PC-9 (cell line): Measurements from ENCODE around the gene KCNA1. TPM values are rescaled to one million over a fixed set of nuclear protein-coding genes. Genes with fewer than 3 reads are reported as not detected.

ENCODE experiments used
- BruUV-seq: library from RNA; stranded (reverse); fragments of 400-500 nt; replicated peaks from 2 replicates; lab custom pipeline; 2021; lab: Mats Ljungman, UMichigan
- CTCF ChIA-PET: fragments of 300-600 bp; sonication (Branson Sonifier 250); formaldehyde crosslinking; loops from one replicate; lab custom pipeline; 2022; ENCODE audit warnings: antibody characterized with exemption; lab: Charles Lee
- POLR2A ChIA-PET: fragments of 300-600 bp; sonication (Branson Sonifier 250); formaldehyde crosslinking; loops from one replicate; lab custom pipeline; 2022; ENCODE audit warnings: antibody characterized with exemption; ENCODE audit not compliant: unreplicated experiment; lab: Charles Lee
- DNase-seq, 2 experiments: peaks; one replicate each; pipeline versions ENCODE4 v3.0.0 to v3.0.0-alpha.2; 2015 to 2022; ENCODE audit warnings: mixed read lengths in 1 of 2
- H2AFZ ChIP-seq: fragments of 200-600 bp; sonication (generic); 2 replicates; pipeline ENCODE4 v1.8.1; 2017; ENCODE audit warnings: antibody characterized with exemption
- H3F3A ChIP-seq: fragments of 200-600 bp; sonication (generic); 2 replicates; pipeline ENCODE4 v1.8.1; 2017; ENCODE audit warnings: antibody characterized with exemption, mild to moderate bottlenecking, low read depth; ENCODE audit not compliant: insufficient read depth
- H3K27ac ChIP-seq: fragments of 200-600 bp; sonication (generic); 2 replicates; pipeline ENCODE4 v1.6.1; 2016; ENCODE audit warnings: mixed run types
- H3K27me3 ChIP-seq: fragments of 200-600 bp; sonication (generic); 2 replicates; pipeline ENCODE4 v1.6.1; 2016; ENCODE audit warnings: low read depth, mixed run types; ENCODE audit not compliant: insufficient read depth
- H3K36me3 ChIP-seq: fragments of 200-600 bp; sonication (generic); 2 replicates; pipeline ENCODE4 v1.6.1; 2016; ENCODE audit warnings: low read depth, mixed run types
- H3K4me1 ChIP-seq: fragments of 200-600 bp; sonication (generic); replicated peaks from 2 replicates; pipeline ENCODE4 v1.6.1; 2016; ENCODE audit warnings: mixed run types; ENCODE audit not compliant: insufficient read depth
- H3K4me2 ChIP-seq: fragments of 200-600 bp; sonication (generic); 2 replicates; pipeline ENCODE4 v1.6.1; 2017; ENCODE audit warnings: mixed run types
- H3K4me3 ChIP-seq: fragments of 200-600 bp; sonication (generic); 2 replicates; pipeline ENCODE4 v1.6.1; 2016; ENCODE audit warnings: mixed run types
- H3K79me2 ChIP-seq: fragments of 200-600 bp; sonication (generic); 2 replicates; pipeline ENCODE4 v1.6.1; 2017; ENCODE audit warnings: low read depth, mixed run types
- H3K9me2 ChIP-seq: fragments of 200-600 bp; sonication (generic); 2 replicates; pipeline ENCODE4 v1.8.1; 2017; ENCODE audit warnings: mild to moderate bottlenecking; ENCODE audit not compliant: insufficient read depth
- H3K9me3 ChIP-seq: fragments of 200-600 bp; sonication (generic); 2 replicates; pipeline ENCODE4 v1.8.1; 2016; ENCODE audit warnings: low read depth; ENCODE audit not compliant: insufficient read depth
- H4K20me1 ChIP-seq: fragments of 200-600 bp; sonication (generic); 2 replicates; pipeline ENCODE4 v1.8.1; 2017; ENCODE audit not compliant: insufficient read depth
- CTCF ChIP-seq: fragments of 200-600 bp; sonication (generic); conservative IDR thresholded peaks from 2 replicates; pipeline ENCODE4 v1.6.1; 2017; ENCODE audit warnings: mixed run types, antibody characterized with exemption, mild to moderate bottlenecking, moderate library complexity
- EZH2 ChIP-seq: fragments of 200-600 bp; sonication (generic); IDR thresholded peaks from 2 replicates; pipeline ENCODE4 v1.8.0; 2017; ENCODE audit warnings: antibody characterized with exemption, low read depth
- intact Hi-C: fragments of 100-400 bp; cut with micrococcal nuclease; formaldehyde crosslinking; loops from one replicate; pipeline ENCODE4 v1.10.0; 2022; ENCODE audit not compliant: unreplicated experiment
- total RNA-seq: library from RNA; stranded (reverse); gene quantifications from 2 replicates; pipeline ENCODE4 v1.2.3, GENCODE V29; 2021

Gene KCNA1
- total RNA-seq, 1 experiment from 2014 or later = not detected

GRCh38 chr12:4939418-4940023 is 29.8 kb downstream of the KCNA1 start:
- H3K4me1 ChIP-seq = no peaks in the 10 kb centered on the region
- H3F3A ChIP-seq = no peaks in the 10 kb centered on the region
- H3K4me2 ChIP-seq = no peak overlapping the region
- H3K9me2 ChIP-seq = no peaks in the 10 kb centered on the region
- ChIA-PET CTCF (no interaction called here), POLR2A (interaction anchor here (0.6 kb wide), 1 partner anchor 790 kb away, joined by 3 read pairs; no protein-coding TSS in a partner anchor)
- TF ChIP-seq CTCF (no peak), EZH2 (no peak)
- BruUV-seq = no TSS peak
- DNase-seq = no peak
- intact Hi-C loops = no loop called here
- H3K4me3 ChIP-seq = no peak overlapping the region
- 0 out of 2 replicates have a peak, but pooled peaks cover 5% of the 10 kb centered on the region for H4K20me1 ChIP-seq
- H3K27me3 ChIP-seq = peaks cover 79% of the 10 kb centered on the region
- no peak overlapping the region for H3K27ac ChIP-seq
- no peak overlapping the region for H2AFZ ChIP-seq
- no peaks in the 10 kb centered on the region for H3K36me3 ChIP-seq
- H3K79me2 ChIP-seq = no peaks in the 10 kb centered on the region
- H3K9me3 ChIP-seq = no peaks in the 10 kb centered on the region

DNA sequence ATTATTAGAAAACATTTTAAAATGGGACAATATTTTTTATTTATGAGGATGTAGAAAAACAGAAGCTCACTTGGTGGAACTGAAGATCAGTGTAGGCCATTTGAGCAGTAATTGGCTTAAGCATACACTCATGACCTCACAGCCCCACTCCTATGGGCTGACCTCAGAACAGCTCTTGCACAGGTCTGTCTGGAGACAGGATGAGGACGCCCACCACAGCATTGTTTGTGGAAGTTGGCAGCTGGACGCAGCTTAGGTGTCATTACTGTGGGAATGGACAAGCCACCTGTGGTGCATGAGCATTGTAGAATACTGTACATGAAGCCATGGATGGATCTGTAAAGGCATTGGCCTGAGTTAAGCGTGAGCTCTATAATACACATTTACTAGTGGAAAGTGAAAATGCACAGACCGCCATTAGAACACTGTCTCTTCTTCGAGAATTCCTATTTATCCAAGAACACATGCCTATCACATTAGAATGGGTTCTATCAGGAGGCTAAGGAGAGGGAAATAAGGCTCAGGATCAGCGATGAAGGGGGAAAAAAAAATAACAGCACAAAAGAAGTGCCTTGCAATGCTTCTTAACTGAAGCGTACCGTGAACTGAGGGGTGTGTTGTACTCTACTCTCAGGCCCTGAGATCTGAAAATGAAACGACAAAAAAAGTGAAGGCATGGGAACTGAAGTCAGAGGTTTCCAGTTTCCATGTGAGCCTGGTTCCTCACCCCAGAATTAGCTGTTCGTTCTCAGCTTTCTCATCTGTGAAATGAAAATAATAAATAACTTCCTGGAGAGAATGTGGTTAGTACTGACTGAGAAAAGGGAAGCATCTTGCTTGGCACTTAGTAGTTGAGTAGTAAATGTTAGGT is 33.6 kb downstream of the KCNA1 start:
- POLR2A ChIA-PET = no interaction called here
- no peak overlapping the region for H3K4me3 ChIP-seq
- H3K79me2 ChIP-seq = no peaks in the 10 kb centered on the region
- no peak for TF ChIP-seq CTCF
- no peak for TF ChIP-seq EZH2
- H3K4me2 ChIP-seq = no peak overlapping the region
- 0 out of 2 replicates have a peak, but pooled peaks cover 5% of the 10 kb centered on the region for H4K20me1 ChIP-seq
- no peak for DNase-seq
- peaks cover 90% of the 10 kb centered on the region for H3K27me3 ChIP-seq
- H3K27ac ChIP-seq = no peak overlapping the region
- H3K9me3 ChIP-seq = no peaks in the 10 kb centered on the region
- intact Hi-C loops = no loop called here
- no peaks in the 10 kb centered on the region for H3K9me2 ChIP-seq
- no peak overlapping the region for H2AFZ ChIP-seq
- no peaks in the 10 kb centered on the region for H3F3A ChIP-seq
- no peaks in the 10 kb centered on the region for H3K4me1 ChIP-seq
- BruUV-seq = no TSS peak
- H3K36me3 ChIP-seq = no peaks in the 10 kb centered on the region
- CTCF ChIA-PET = no interaction called here

- CTCF ChIA-PET = no interaction called here
- POLR2A ChIA-PET = no interaction called here
- Histone ChIP-seq H3K9me3 (no peaks in the 10 kb centered on the region), H3K79me2 (no peaks in the 10 kb centered on the region), H2AFZ (no peak overlapping the region), H3K36me3 (no peaks in the 10 kb centered on the region), H3K4me3 (no peak overlapping the region), H3K9me2 (no peaks in the 10 kb centered on the region), H3F3A (no peaks in the 10 kb centered on the region), H3K4me2 (no peak overlapping the region), H3K27ac (no peak overlapping the region), H3K27me3 (peaks cover 90% of the 10 kb centered on the region), H4K20me1 (0 out of 2 replicates have a peak, but pooled peaks cover 5% of the 10 kb centered on the region), H3K4me1 (no peaks in the 10 kb centered on the region)
- no TSS peak for BruUV-seq
- intact Hi-C loops = no loop called here
- DNase-seq = no peak
- TF ChIP-seq EZH2 (no peak), CTCF (no peak)
Observed at GRCh38 chr12:4943938-4944284, 34.2 kb downstream of the KCNA1 start.
